Stomach smooth muscle (tissue), 2 donors: Measurements from ENCODE around the gene LETM1.

Experiments used
- H3K27ac ChIP-seq: one replicate; pipeline ENCODE4 v1.7.0; 2013; ENCODE audit warnings: mild to moderate bottlenecking, low read length, inconsistent platforms
- H3K27me3 ChIP-seq, 2 donors: one replicate each; pipeline ENCODE4 v1.7.0; 2013; ENCODE audit warnings: low read length in 2 of 2; ENCODE audit not compliant: insufficient read depth in 2 of 2, control insufficient read depth in 1 of 2
- H3K36me3 ChIP-seq, 2 donors: one replicate each; pipeline ENCODE4 v1.7.0; 2013; ENCODE audit warnings: low read length in 2 of 2; ENCODE audit not compliant: control insufficient read depth in 2 of 2, insufficient read depth in 2 of 2
- H3K4me1 ChIP-seq: one replicate; pipeline ENCODE4 v1.7.0; 2013; ENCODE audit warnings: low read length; ENCODE audit not compliant: control insufficient read depth, insufficient read depth
- H3K4me3 ChIP-seq, 2 donors: one replicate each; pipeline ENCODE4 v1.7.0; 2013; ENCODE audit warnings: low read length in 2 of 2
- H3K9ac ChIP-seq, 2 donors: one replicate each; pipeline ENCODE4 v1.7.0; 2013; ENCODE audit warnings: low read length in 2 of 2, mild to moderate bottlenecking in 1 of 2
- H3K9me3 ChIP-seq, 2 donors: one replicate each; pipeline ENCODE4 v1.7.0; 2013; ENCODE audit warnings: low read length in 2 of 2; ENCODE audit not compliant: control insufficient read depth in 2 of 2
- donor health status: healthy.
- donor health status: Pancreatic carcinoma.

LETM1 gene

DNA sequence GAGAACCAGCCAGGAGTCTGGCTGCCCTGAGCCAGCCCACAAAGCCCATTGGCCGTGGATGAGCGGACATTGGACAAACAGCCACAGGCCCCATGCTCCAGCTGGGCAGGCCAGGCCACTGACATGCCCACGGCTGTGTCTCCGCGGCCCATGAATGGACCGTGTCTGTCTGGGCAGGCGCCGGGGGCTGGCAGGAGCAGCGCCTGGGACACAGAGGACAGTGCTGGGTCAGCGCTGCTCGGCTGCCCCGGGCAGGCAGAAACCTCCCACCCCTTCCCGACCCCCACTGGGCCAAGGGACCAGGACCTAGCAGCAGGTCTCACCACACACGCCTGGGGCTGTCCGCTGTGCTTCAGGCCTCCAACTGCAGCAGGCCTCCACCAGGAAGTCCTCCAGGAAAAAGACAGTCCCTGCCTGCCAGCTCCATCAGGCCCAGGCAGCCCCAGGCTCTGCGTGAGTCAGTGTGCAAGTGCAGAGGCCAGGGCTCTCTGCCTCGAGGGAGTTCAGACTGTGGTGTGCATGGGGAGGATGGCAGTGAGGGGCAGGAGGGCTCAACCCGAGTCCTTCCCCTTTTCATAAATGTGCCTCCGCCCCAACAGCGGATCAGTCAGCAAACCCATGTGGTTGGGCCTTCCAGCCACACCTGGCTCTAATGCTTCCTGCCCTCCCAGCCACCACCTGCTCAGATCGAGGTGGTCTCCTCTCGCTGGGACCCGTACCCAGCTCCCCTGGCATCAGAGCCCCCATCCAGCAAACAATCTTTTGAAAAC lies 80.0 kb downstream of the LETM1 start:
- H3K27me3 ChIP-seq = peaks cover 0 to 7% of the 10 kb centered on the region in 2 donors
- H3K9me3 ChIP-seq = no peaks in the 10 kb centered on the region
- H3K4me3 ChIP-seq = no peak overlapping the region
- H3K9ac ChIP-seq = no peak overlapping the region
- no peak overlapping the region for H3K27ac ChIP-seq
- H3K36me3 ChIP-seq = no peaks in the 10 kb centered on the region
- H3K4me1 ChIP-seq = no peaks in the 10 kb centered on the region

GRCh38 chr4:1773754-1774153 lies 82.2 kb downstream of the LETM1 start:
- no peaks in the 10 kb centered on the region for H3K36me3 ChIP-seq
- no peak overlapping the region for H3K4me3 ChIP-seq
- no peaks in the 10 kb centered on the region for H3K4me1 ChIP-seq
- peaks cover 2 to 14% of the 10 kb centered on the region in 2 donors for H3K27me3 ChIP-seq
- no peak overlapping the region for H3K9ac ChIP-seq
- no peaks in the 10 kb centered on the region for H3K9me3 ChIP-seq
- no peak overlapping the region for H3K27ac ChIP-seq

- H3K4me1 ChIP-seq = no peaks in the 10 kb centered on the region
- H3K9me3 ChIP-seq = no peaks in the 10 kb centered on the region
- no peak overlapping the region for H3K27ac ChIP-seq
- H3K27me3 ChIP-seq = peaks cover 6 to 18% of the 10 kb centered on the region in 2 donors
- H3K4me3 ChIP-seq = no peak overlapping the region
- no peaks in the 10 kb centered on the region for H3K36me3 ChIP-seq
- no peak overlapping the region for H3K9ac ChIP-seq
Measured at GRCh38 chr4:1772853-1773538, 83.0 kb downstream of the LETM1 start.

- H3K9me3 ChIP-seq = no peaks in the 10 kb centered on the region
- H3K36me3 ChIP-seq = no peaks in the 10 kb centered on the region
- H3K4me1 ChIP-seq = no peaks in the 10 kb centered on the region
- no peak overlapping the region for H3K4me3 ChIP-seq
- peaks cover 8 to 18% of the 10 kb centered on the region in 2 donors for H3K27me3 ChIP-seq
- H3K9ac ChIP-seq = no peak overlapping the region
- H3K27ac ChIP-seq = no peak overlapping the region
Measured at GRCh38 chr4:1771555-1772305, 84.2 kb downstream of the LETM1 start.

DNA sequence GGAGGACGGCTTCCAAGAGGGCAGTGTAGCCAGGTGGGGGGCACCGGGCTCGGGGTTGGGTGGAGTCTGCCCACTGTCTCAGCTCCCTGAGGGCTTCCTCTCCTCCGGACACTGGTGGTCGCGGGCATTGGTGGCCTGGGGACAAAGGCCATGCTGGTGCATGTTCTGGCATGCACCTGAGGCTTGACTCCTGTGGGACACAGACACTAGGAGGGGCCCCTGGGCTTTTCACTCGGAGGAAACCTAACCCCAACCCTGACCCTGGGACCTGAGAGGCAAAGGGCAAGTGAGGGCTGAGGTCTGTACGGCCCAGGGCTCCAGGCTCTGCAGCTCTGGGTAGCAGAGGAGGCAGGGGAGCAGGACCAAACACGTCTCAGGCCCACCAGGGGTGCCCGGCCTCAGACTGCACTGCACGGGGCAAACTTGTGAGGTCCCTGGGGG lies 85.1 kb downstream of the LETM1 start:
- H3K27me3 ChIP-seq = peaks cover 8 to 18% of the 10 kb centered on the region in 2 donors

DNA sequence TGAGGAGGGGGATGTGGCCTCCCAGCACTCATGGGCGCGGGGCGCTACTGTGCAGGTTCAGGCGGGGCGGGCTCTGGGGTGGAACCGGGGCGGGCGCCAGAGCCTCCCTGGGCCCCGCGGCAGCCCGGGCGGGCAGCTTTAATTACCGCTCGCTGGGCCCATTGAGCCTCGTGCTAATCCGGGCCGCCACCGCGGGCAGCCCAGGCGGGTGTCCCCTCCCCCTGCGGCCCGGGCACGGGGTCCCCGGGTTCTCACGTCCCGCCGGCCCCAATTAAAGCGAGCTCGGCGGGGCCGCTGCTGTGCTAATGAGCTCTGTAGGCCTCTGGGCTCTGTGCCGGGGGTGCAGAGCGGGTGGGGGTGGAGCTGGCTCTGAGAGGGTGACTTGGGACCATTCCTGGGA lies 85.7 kb downstream of the LETM1 start:
- Histone ChIP-seq H3K4me3 (no peak overlapping the region), H3K4me1 (no peaks in the 10 kb centered on the region), H3K9ac (no peak overlapping the region), H3K27ac (no peak overlapping the region), H3K9me3 (no peaks in the 10 kb centered on the region), H3K36me3 (no peaks in the 10 kb centered on the region), H3K27me3 (peaks cover 8 to 18% of the 10 kb centered on the region in 2 donors)

More for the DNA sequence above, 85.1 kb downstream of the LETM1 start:
- no peak overlapping the region for H3K9ac ChIP-seq
- no peaks in the 10 kb centered on the region for H3K9me3 ChIP-seq
- H3K27ac ChIP-seq = no peak overlapping the region
- H3K4me1 ChIP-seq = no peaks in the 10 kb centered on the region
- no peak overlapping the region for H3K4me3 ChIP-seq
- no peaks in the 10 kb centered on the region for H3K36me3 ChIP-seq

- no peaks in the 10 kb centered on the region for H3K9me3 ChIP-seq
- no peaks in the 10 kb centered on the region for H3K4me1 ChIP-seq
- no peak overlapping the region for H3K27ac ChIP-seq
- no peak overlapping the region for H3K9ac ChIP-seq
- no peak overlapping the region for H3K4me3 ChIP-seq
- peaks cover 8 to 18% of the 10 kb centered on the region in 2 donors for H3K27me3 ChIP-seq
- no peaks in the 10 kb centered on the region for H3K36me3 ChIP-seq
Measured at GRCh38 chr4:1769692-1770091, 86.3 kb downstream of the LETM1 start.

DNA sequence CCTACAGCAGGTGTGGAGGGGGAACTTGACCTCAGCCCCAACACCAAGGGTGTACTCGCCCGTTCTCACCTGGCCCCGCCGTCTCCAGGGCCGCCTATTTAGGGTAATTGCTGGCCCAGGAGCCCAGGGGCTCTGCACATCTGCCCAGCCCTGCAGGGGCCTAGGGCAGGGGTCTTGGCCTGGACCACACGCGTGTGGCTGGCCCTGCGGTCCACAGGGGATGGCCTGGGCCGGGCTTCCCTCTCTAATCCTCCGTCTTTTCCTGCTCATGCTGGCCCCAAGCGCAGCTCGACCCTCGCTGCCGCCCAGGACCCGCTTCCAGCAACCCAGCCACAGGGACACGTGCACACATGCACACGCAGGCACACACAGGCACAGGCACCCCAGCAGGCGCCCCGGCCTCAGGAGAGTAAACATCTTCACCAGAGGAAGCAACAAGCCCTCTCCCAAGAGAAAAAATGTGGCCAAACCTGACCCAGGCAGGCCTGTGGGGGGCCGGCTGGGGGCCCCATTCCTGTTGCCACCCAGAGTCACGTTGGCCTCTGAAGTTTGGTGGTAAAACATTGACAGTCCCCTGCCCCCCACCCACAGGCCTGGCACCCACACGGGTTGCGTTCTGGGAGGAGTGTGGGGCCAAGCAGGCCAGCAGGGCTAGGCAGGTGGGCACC lies 87.5 kb downstream of the LETM1 start:
- Histone ChIP-seq H3K27ac (no peak overlapping the region), H3K4me3 (no peak overlapping the region), H3K27me3 (peaks cover 8 to 18% of the 10 kb centered on the region in 2 donors), H3K9ac (no peak overlapping the region), H3K9me3 (no peaks in the 10 kb centered on the region), H3K36me3 (no peaks in the 10 kb centered on the region), H3K4me1 (peaks cover 6% of the 10 kb centered on the region)

DNA sequence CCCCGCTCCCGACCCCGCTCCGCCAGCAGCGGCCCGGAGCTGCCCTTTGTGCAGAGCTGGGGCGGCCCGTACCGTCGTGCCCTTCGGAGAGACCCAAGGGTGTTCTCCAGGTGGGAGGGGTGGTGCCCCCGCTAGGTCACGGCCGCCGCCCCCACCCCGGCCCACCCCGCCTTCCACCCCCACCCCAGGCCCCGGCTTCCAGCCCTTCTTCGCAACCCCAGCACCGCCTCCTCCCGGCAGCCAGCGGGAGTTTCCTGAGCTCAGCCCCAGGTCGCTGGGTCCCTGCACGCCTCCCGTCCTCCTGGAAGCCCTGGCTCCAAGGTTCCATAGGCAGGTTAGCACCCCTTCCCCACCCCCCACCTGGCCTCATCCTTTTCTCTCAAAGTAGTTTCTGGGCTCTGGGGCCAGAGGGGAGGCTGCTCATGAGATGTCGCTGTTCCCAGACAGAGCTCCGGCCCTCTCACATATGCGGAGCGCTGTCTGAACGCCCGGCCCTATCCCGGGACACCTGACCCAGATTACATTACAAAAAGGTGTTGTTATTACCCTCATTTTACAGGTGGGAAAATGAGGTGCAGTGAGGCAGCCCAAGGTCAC lies 88.1 kb downstream of the LETM1 start:
- Histone ChIP-seq H3K36me3 (no peaks in the 10 kb centered on the region), H3K27ac (no peak overlapping the region), H3K4me1 (peaks cover 6% of the 10 kb centered on the region), H3K9ac (no peak overlapping the region), H3K4me3 (no peak overlapping the region), H3K27me3 (peaks cover 8 to 18% of the 10 kb centered on the region in 2 donors), H3K9me3 (no peaks in the 10 kb centered on the region)
